NCI-H526 (cell line): Measurements from ENCODE around the gene EHMT1.

Experiments
- DNase-seq, 2 experiments: peaks; one replicate each; lab custom pipeline; 2025; lab: John Stamatoyannopoulos, UW

The EHMT1 gene

GRCh38 chr9:137646341-137646740, 27.5 kb downstream of the EHMT1 start:
- DNase-seq = no peak

- DNase-seq = no peak
Observed at GRCh38 chr9:137647096-137647714, 28.4 kb downstream of the EHMT1 start.

DNA sequence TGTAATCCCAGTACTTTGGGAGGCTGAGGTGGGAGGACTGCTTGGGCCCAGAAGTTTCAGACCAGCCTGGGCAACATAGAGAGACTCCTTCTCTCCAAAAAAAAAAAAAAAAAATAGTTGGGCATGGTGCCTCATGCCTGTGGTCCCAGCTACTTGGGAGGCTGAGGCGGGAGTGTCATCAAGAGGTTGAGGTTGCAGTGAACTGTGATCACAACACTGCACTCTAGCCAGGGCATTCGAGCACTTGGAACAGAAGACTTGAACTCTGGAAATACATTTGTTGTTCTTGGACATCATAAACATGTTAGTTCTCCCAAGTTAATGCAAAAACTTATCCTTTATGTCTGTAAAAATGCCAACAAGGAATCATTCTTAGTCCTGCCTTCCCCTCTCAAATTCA, 29.6 kb downstream of the EHMT1 start:
- DNase-seq = no peak

GRCh38 chr9:137649553-137649952, 30.7 kb downstream of the EHMT1 start:
- no peak for DNase-seq

DNA sequence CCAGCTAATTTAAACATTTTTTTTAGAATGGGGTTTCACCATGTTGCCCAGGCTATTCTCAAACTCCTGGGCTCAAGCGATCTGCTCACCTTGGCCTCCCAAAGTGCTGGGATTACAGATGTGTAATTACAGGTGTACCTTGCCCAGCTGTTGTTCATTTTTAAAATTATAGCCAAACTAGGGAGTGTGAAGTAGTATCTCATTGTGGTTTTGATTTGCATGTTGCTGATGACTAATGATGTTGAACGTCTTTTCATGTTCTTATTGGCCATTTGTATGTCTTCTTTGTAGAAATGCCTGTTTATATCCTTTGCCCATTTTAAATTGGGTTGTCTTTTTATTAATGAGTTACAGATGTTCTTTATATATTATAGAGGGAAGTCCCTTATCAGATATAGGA, 31.5 kb downstream of the EHMT1 start:
- no peak for DNase-seq

DNA sequence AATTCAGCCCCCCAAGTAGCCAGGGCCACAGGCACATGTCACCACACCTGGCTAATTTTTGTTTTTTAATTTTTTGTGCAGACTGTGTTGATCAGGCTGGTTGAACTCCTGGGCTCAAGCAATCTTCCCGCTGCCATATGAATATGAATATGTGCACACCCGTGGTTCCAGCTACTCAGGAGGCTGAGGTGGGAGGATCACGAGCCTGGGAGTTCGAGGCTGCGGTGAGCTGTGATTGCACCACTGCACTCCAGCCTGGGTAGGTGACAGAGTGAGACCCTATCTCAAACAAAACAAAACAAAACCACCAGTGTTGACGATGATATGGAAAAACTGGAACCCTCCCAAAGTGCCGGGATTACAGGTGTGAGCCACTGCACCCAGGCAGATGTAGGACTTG, 32.0 kb downstream of the EHMT1 start:
- no peak for DNase-seq

DNA sequence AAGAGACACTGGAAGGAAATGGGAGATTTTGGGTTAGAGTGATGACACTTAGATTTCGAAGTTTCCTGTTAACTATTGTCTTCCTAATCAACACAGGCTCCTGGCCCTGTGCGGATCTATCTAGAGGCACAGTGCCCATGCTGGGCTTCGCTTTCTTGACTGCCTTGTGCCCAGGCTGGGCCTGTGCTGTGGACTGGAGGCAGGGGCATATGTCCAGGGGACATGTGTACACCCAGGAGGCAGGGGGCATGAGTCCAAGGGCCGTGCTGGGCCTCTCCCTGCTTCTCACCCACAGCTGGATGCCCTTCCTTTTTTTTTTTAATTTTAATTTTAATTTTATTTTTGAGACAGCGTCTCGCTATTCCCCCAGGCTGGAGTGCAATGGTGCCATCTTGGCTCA, 37.6 kb downstream of the EHMT1 start:
- DNase-seq = no peak

GRCh38 chr9:137657606-137658005, 38.8 kb downstream of the EHMT1 start:
- no peak for DNase-seq

DNA sequence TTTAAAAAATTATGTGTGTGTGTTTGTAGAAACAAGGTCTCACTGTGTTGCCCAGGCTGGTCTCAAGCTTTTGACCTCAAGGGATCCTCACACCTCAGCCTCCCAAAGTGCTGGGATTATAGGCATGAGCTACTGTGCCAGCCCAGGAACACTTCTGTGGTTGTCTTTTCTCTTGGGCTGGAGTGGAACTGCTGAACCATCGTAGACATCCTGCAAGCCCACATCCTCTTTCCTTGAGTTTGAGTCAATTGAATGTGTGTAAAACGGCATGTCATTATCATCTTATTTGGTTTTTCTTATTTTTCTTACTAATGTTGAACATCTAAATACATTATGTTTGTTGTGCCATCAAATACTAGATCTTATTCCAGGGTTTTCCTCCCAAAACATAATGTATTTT, 40.0 kb downstream of the EHMT1 start:
- no peak for DNase-seq

- DNase-seq = no peak
Observed at GRCh38 chr9:137660144-137660543, 41.3 kb downstream of the EHMT1 start.

- peak in 1 of 2 experiments; percentile 15 for DNase-seq
Observed at GRCh38 chr9:137663584-137663983, 44.8 kb downstream of the EHMT1 start.

DNA sequence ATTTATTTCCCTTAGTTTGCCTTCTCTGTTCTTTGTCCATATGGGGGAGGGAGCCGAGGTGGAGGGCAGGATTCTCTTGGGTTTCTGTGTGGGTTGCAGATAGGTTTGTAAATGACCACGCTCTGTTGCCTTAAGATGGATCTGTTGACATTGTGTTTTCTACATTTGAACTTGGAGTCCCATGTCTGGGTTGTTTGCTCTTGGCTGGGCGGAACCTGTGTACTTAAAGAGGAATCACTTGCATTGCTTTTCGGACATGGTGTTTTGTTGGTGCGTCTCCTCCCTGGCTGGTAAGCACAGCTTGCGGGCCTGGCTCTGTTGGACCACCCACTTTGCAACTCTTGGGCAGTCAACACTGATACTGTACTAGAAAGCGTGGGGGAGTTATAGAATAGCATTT, 45.9 kb downstream of the EHMT1 start:
- peak; percentile 45 to 56 for DNase-seq

DNA sequence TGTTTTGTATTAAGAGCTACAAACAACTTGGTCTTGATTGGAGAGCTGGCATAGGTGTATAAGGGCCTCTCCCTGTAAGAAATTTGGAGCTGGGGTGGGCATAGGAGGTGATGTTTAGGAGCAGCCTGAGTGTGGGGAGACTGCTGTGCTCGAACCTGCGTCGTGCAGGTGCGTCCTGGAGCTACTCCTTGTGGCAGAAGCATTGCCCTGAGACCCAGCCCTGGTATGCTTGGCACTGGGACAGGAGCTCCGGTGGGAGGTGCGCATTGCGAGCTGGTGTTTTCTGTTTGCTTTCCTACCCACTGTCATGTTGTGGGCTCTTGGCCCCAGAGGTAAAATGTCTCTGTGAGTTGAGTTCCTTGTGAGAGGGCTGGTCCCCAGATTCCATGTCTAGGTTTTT, 46.4 kb downstream of the EHMT1 start:
- no peak for DNase-seq

- DNase-seq = peak in 1 of 2 experiments; percentile 39
Observed at GRCh38 chr9:137665697-137666512, 47.1 kb downstream of the EHMT1 start.

- peak in 1 of 2 experiments; percentile 51 for DNase-seq
Observed at GRCh38 chr9:137666513-137666822, 47.7 kb downstream of the EHMT1 start.

- DNase-seq = peak; percentile 96
Observed at GRCh38 chr9:137666955-137667670, 48.3 kb downstream of the EHMT1 start.

DNA sequence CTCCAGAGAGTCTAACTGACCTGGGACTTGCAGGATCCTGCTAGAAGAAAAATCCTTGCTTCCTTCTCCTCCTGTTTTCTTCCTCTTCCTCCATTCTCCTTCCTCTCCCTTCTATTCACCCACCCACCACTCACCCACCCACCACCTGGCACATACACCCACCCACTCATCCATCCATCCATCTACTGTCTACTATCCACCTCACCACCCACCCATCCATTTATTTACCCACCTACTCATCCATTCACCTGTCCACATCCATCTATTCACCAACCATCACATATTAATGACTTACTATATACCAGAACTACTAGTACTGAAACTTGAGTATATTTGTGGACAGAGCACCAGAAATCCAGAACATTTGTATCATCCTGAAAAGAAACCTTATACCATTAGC, 49.4 kb downstream of the EHMT1 start:
- no peak for DNase-seq

- DNase-seq = no peak
Observed at GRCh38 chr9:137669261-137669672, 50.5 kb downstream of the EHMT1 start.

- peak; percentile 9 to 62 for DNase-seq
Observed at GRCh38 chr9:137670391-137671195, 51.8 kb downstream of the EHMT1 start.

GRCh38 chr9:137671196-137671538, 52.4 kb downstream of the EHMT1 start:
- no peak for DNase-seq

GRCh38 chr9:137671721-137672120, 52.9 kb downstream of the EHMT1 start:
- DNase-seq = no peak
